Left ventricle myocardium superior (tissue), 1 donor: ENCODE results near the gene CACNA1F. TPM values are rescaled to one million over a fixed set of nuclear protein-coding genes. Genes with fewer than 3 reads are reported as not detected.
A peak's percentile ranks its signal among the peaks of the same experiment; 100 is the strongest.

Experiments used
- ATAC-seq: fragments of 200-7000 bp; cut with Tn5 transposase; one replicate; pipeline ENCODE4 v1.9.1; 2020; ENCODE audit warnings: mild to moderate bottlenecking, moderate library complexity
- DNase-seq: peaks from one replicate; pipeline ENCODE4 v3.0.0-alpha.2; 2020
- intact Hi-C: fragments of 100-400 bp; cut with micrococcal nuclease; formaldehyde crosslinking; loops from one replicate; pipeline ENCODE4 v1.11.0; 2022
- long read RNA-seq: library from polyadenylated mRNA; unstranded; transcript quantifications from one replicate; pipeline ENCODE4 v2.0.0, GENCODE V29; 2021
- total RNA-seq: library from RNA; stranded (reverse); fragmentation: NEBNext Ultra II Directional; extraction: Animal tissue kit (Norgen Biotek cat#: 25700); gene quantifications from one replicate; pipeline ENCODE4 v1.2.1, GENCODE V29; 2021
- donor health status: DM: no; HTN: yes; CAD: no; lungs with severe emphysema.

Gene CACNA1F
- total RNA-seq, result 0.47 TPM
- long read RNA-seq, result 0 reads

- intact Hi-C loops, result no loop called here
Measured at GRCh38 chrX:49233176-49233575, at the start of gene CACNA1F. CACNA1F (minus strand) TSS chrX:49233340; CDS start chrX:49233309, 31 bp downstream.

GRCh38 chrX:49282647-49283011, 49.5 kb upstream of the CACNA1F start:
- intact Hi-C loops, result no loop called here
- ATAC-seq (peak; percentile 72), DNase-seq (no peak)

More at GRCh38 chrX:49233176-49233575, at the start of gene CACNA1F:
- DNase-seq (no peak), ATAC-seq (no peak)

- no peak for ATAC-seq
- intact Hi-C loops, result no loop called here
Measured at GRCh38 chrX:49278081-49278480, 44.9 kb upstream of the CACNA1F start.

GRCh38 chrX:49277535-49277830, 44.3 kb upstream of the CACNA1F start:
- no peak for DNase-seq
- intact Hi-C loops, result no loop called here

More at GRCh38 chrX:49278081-49278480, 44.9 kb upstream of the CACNA1F start:
- no peak for DNase-seq

GRCh38 chrX:49276671-49277534, 43.8 kb upstream of the CACNA1F start:
- peak; percentile 51 for ATAC-seq
- intact Hi-C loops, result no loop called here
- DNase-seq, result no peak

More at GRCh38 chrX:49277535-49277830, 44.3 kb upstream of the CACNA1F start:
- ATAC-seq, result no peak

GRCh38 chrX:49276207-49276606, 43.1 kb upstream of the CACNA1F start:
- intact Hi-C loops, result no loop called here
- ATAC-seq, result no peak
- no peak for DNase-seq

- intact Hi-C loops, result no loop called here
Measured at GRCh38 chrX:49273181-49273727, 40.1 kb upstream of the CACNA1F start.

GRCh38 chrX:49272421-49272820, 39.3 kb upstream of the CACNA1F start:
- no peak for ATAC-seq
- intact Hi-C loops, result no loop called here
- no peak for DNase-seq

More at GRCh38 chrX:49273181-49273727, 40.1 kb upstream of the CACNA1F start:
- DNase-seq (no peak), ATAC-seq (no peak)

- no peak for ATAC-seq
- intact Hi-C loops, result no loop called here
- no peak for DNase-seq
Measured at GRCh38 chrX:49271341-49271740, 38.2 kb upstream of the CACNA1F start.

- intact Hi-C loops, result no loop called here
- no peak for ATAC-seq
- DNase-seq, result peak; percentile 33
Measured at GRCh38 chrX:49270249-49270921, 37.2 kb upstream of the CACNA1F start.

- DNase-seq, result no peak
- peak; percentile 22 for ATAC-seq
- intact Hi-C loops, result no loop called here
Measured at GRCh38 chrX:49269767-49270248, 36.7 kb upstream of the CACNA1F start, which contains the start of gene PPP1R3F. PPP1R3F (plus strand) TSS chrX:49269793; CDS start chrX:49269870, 77 bp downstream.

- DNase-seq (peak; percentile 96), ATAC-seq (peak; percentile 95)
- intact Hi-C loops, result no loop called here
Measured at GRCh38 chrX:49269010-49269766, 36.0 kb upstream of the CACNA1F start.

- DNase-seq (no peak), ATAC-seq (no peak)
- intact Hi-C loops, result no loop called here
Measured at GRCh38 chrX:49268702-49269009, 35.5 kb upstream of the CACNA1F start.

GRCh38 chrX:49266523-49267445, 33.6 kb upstream of the CACNA1F start:
- intact Hi-C loops, result no loop called here
- ATAC-seq (no peak), DNase-seq (no peak)

- ATAC-seq (no peak), DNase-seq (no peak)
- intact Hi-C loops, result no loop called here
Measured at GRCh38 chrX:49264460-49264859, 31.3 kb upstream of the CACNA1F start, which contains the start of gene FOXP3. FOXP3 (minus strand) TSS chrX:49264710; CDS start chrX:49258505, 6,205 bp downstream.

GRCh38 chrX:49263631-49264030, 30.5 kb upstream of the CACNA1F start:
- intact Hi-C loops, result no loop called here
- ATAC-seq (no peak), DNase-seq (no peak)

- DNase-seq (no peak), ATAC-seq (no peak)
- intact Hi-C loops, result no loop called here
Measured at GRCh38 chrX:49262603-49263002, 29.5 kb upstream of the CACNA1F start.

GRCh38 chrX:49260221-49260985, 27.3 kb upstream of the CACNA1F start:
- intact Hi-C loops, result no loop called here
- DNase-seq (no peak), ATAC-seq (no peak)
